ENCODE data around the gene TVP23A.

TVP23A gene

GRCh38 chr16:10763456-10763855, 55.1 kb downstream of the TVP23A start:
- in situ Hi-C loops (cut with MboI; ENCODE audit: low sequenced_read_pairs, unreplicated experiment), result no loop called here

GRCh38 chr16:10762336-10763016, 56.1 kb downstream of the TVP23A start:
- no peak for DNase-seq (ENCODE audit: low spot score)
- in situ Hi-C loops (cut with MboI; ENCODE audit: low sequenced_read_pairs, unreplicated experiment), result no loop called here
- no peak for TF ChIP-seq CTCF (IDR thresholded peaks at IDR 0.05; ENCODE audit: borderline replicate concordance, control extremely low read depth, extremely low read depth, insufficient read depth, missing control alignments)

More at GRCh38 chr16:10763456-10763855, 55.1 kb downstream of the TVP23A start:
- no peak for TF ChIP-seq CTCF (IDR thresholded peaks at IDR 0.05; ENCODE audit: borderline replicate concordance, control extremely low read depth, extremely low read depth, insufficient read depth, missing control alignments)
- DNase-seq (ENCODE audit: low spot score), result no peak

GRCh38 chr16:10761373-10761772, 57.2 kb downstream of the TVP23A start:
- DNase-seq (ENCODE audit: low spot score), result no peak
- TF ChIP-seq CTCF (IDR thresholded peaks at IDR 0.05; ENCODE audit: borderline replicate concordance, control extremely low read depth, extremely low read depth, insufficient read depth, missing control alignments), result no peak
- in situ Hi-C loops (cut with MboI; ENCODE audit: low sequenced_read_pairs, unreplicated experiment), result no loop called here

- in situ Hi-C loops (cut with MboI; ENCODE audit: low sequenced_read_pairs, unreplicated experiment), result no loop called here
- no peak for DNase-seq (ENCODE audit: low spot score)
- no peak for TF ChIP-seq CTCF (IDR thresholded peaks at IDR 0.05; ENCODE audit: borderline replicate concordance, control extremely low read depth, extremely low read depth, insufficient read depth, missing control alignments)
These were observed 57.7 kb downstream of the TVP23A start for GRCh38 chr16:10760858-10761257.

- no peak for TF ChIP-seq CTCF (IDR thresholded peaks at IDR 0.05; ENCODE audit: borderline replicate concordance, control extremely low read depth, extremely low read depth, insufficient read depth, missing control alignments)
- in situ Hi-C loops (cut with MboI; ENCODE audit: low sequenced_read_pairs, unreplicated experiment), result no loop called here
- no peak for DNase-seq (ENCODE audit: low spot score)
These were observed 62.0 kb downstream of the TVP23A start for GRCh38 chr16:10756574-10756973.

- no peak for TF ChIP-seq CTCF (IDR thresholded peaks at IDR 0.05; ENCODE audit: borderline replicate concordance, control extremely low read depth, extremely low read depth, insufficient read depth, missing control alignments)
- DNase-seq (ENCODE audit: low spot score), result no peak
- in situ Hi-C loops (cut with MboI; ENCODE audit: low sequenced_read_pairs, unreplicated experiment), result no loop called here
These were observed 63.7 kb downstream of the TVP23A start for GRCh38 chr16:10754941-10755340.
